NCI-H774 (cell line): Measurements from ENCODE around the gene EHHADH.
"Not testable (repeated sequence)": the region's sequence is repeated elsewhere in the genome, so short reads cannot be mapped to it uniquely, and the experiment has no call there.

ENCODE experiments used
- DNase-seq: peaks from one replicate; lab custom pipeline; 2025; lab: John Stamatoyannopoulos, UW

The EHHADH gene

DNA sequence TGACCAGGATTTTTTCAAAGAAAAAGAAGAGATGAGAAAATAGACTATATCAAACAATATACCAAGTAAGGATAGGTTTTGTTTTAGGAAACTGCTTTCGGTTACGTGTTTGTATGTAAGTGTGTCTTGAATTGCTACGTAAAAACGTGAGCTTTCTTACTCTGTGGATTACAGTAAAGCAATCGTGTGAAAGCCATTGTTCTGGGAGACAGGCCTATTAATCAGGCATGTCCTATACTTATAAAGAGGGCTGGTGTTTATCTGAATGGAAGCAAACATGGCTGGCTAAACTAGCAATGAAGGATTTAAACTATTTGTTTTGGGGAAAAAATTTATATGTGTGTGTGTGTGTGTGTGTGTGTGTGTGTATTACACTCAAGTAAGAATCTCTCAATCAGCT lies 2.6 kb downstream of the EHHADH start:
- DNase-seq = peak; percentile 74

DNA sequence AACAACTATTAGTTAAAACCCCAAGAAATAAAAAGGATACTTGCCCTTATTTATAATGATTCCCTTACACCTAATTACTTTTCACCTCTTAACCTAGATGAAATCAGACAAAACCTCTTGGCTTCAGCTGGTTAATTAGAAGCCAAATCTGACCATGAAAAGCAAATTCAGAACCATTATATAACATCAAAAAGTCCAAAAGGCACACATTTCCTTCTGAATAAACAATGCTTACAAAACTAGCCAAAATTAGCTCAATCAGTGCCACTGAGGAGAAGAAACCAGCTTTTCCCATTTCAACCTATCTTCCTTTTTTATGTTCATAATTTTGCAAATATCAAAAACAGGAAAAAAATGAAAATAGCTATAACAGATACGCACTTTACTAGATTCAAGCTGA lies 3.2 kb downstream of the EHHADH start:
- DNase-seq = no peak

DNA sequence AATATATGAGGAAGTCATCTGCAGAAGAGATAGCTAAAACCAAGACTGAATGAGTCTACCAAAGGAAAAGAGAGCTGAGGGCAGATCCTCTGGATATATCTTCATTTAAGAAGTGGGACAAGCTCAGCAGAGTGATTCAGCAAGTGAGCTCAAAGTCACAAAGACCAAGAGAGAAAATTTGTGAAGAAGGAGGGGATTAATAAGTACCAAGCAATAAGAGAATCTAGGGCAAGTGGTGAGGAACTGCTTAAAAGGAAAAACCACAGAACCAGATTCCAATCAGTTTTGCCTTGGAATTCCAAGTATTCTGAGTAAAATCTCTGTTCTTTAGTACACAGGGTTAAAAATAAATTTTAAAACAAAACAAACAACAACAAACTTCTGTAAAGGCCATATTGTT lies 3.6 kb downstream of the EHHADH start:
- DNase-seq = no peak

DNA sequence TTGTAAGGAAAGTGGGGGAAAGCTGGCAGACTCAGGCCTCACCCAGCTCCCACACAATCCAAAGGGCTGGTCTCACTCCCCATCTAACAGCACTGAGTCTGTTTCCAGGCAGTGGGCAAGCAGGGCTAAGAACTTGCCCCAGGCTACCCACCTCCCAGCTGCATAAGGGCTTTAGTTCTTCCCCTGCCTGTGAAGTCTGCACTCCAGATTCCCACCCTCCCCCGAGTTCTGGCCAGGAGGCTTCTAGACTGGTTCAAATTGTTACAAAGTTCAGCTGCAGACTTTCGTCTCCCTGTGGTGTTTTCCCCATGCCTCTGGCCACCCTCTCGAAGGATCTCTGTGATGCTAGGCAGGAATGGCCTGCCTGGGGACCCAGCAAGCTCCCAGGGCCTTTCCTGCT lies 11.2 kb downstream of the EHHADH start:
- DNase-seq = no peak

DNA sequence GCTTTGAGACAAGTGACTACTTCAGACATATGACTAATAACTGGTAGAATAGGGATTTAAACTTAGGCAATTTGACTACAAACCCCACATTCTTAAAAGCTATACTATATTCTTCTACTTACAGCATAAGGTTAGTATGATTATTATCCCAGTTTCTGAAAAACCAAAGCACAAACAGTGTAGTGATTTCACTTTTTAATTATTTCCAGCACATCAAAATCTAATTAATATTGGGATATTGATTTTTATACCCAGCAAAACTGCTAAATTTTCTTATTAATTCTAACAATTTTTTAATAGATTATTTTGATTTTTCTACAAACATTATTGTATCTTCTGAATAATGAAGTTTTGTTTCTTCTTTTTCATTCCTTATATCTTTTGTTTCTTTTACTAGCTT lies 16.9 kb downstream of the EHHADH start:
- DNase-seq = no peak

DNA sequence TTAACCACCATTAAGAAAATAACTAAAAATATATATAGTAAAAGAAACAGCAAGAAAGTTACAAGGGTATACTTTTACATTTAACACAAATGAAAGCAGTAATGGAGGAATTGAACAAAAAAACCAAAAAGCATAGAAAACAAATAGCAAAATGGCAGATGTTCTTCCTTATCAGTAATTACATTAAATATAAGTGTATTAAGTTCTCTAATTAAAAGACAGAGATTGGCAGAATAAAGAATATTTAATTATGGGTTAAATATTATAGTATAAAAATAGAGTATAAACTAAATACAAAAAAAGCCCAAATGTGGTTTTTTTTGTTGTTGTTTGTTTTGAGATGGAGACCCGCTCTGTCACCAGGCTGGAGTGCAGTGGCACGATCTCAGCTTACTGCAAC lies 20.5 kb downstream of the EHHADH start:
- DNase-seq = no peak

DNA sequence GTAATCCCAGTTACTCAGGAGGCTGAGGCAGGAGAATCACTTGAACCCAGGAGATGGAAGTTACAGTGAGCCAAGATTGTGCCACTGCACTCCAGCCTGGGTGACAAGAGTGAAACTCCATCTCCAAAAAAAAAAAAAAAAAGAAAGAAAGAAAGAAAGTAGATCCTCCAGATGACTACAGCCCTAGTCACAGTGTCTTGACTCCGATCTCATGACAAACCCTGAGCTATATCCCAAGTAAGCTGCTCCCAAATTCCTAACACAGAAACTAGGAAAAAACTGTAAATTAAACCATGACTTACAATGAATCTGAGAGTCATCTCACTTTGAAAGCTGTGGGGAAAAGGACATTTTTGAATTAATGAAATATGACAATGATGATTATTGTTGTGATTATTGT lies 27.3 kb downstream of the EHHADH start:
- DNase-seq = not testable (repeated sequence)

DNA sequence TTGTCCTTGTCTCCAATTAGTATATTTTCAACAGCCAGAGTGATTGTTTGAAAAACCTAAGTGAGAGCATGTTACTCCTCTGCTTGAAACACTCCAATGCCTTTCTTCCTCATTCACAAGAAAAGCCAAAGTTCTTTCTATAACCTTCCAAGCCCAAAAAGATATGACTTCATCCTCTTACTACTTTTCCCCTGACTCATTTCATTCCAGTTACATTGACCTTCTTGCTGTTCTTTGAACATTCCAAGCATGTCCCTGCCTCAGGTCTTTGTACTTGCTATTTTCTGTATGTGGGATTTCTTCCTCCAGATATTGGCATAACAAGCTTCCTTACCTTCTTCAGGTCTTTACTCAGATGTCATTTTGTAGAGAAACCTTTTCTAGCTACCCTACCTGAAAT lies 28.3 kb downstream of the EHHADH start:
- no peak for DNase-seq

DNA sequence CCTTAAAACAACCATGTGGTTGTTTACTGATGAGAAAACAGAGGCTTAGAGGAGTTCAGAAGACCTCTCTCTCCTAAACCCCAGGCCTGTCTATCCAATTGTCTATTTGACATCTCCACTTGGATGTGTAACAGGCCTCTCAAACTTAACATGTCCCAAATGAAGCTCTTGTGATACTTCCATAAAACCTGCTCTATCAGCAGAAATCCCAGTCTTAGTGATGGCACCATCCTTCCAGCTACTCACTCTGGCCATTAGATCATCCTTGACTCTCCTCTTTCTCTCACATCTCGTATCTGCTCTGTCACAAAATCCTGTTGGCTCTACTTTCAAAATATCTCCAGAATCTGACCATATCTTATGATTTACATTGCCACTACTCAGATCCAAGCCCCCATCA lies 28.8 kb downstream of the EHHADH start:
- DNase-seq = no peak

DNA sequence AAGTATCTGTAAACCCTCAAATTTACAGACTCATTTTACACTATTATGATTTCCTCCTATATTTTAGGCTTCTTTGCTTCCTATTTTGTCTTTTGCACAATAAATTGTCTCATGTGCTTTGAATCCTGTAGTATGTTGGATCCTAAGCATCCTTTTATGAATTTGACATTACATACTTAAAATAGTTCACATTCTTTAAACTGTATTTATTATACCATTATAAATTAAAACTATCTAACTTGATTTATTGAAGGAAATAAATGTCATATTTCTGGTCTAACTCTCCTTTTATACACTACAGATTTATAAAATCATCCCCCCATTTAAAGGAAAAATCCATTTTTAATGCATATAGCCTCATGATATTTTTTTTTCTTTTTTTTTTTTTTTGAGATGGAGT lies 32.6 kb downstream of the EHHADH start:
- no peak for DNase-seq

DNA sequence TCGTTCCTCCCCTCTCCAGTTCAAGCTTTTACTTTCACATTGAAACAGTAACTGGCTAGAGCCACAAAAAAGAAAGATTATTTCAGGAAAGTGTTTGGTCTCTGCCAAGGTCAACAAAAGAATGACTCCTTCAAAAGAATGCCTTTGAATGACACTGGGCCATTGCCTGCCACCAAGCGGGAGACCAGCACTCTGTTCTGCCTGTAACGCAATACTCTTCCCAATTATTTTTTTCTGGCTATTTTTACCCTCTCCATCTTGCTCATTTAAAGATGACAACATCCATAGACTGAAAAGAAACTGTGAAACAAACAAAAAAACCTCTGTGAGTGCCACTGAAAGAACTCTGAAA lies 37.3 kb downstream of the EHHADH start:
- DNase-seq = no peak

DNA sequence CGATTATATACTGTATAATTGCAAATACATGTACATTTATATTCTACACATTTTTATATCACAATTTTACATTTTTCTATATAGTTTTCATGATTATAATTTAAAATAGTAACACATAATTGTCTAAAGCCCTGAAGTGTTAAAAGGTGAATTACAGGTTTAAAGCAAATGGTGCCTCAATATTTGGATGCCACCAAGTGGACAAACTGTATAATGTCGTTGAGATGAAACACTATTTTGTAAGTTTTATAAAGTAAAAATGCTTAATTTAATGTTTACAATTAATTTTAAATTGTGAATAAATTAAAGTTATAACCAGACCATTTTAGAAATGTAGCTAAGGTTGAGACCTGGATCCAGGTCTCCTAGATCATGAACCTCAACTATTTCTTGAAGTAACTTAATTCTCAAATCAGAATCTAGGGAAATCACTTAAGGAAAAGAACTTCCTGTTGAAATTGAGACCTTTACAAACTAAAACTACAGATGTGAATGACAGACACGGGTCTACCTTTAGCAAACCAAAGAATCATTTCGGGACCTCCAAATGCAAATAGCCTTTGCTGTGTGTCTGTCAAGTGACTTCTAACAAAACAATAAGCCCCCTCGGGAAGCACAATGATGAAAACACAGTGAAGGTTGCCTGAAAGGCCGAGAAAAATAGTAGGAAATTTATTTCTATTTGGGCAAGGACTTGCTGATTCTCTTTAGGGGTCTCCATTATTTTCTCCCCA lies 37.8 kb downstream of the EHHADH start:
- DNase-seq = peak; percentile 34

DNA sequence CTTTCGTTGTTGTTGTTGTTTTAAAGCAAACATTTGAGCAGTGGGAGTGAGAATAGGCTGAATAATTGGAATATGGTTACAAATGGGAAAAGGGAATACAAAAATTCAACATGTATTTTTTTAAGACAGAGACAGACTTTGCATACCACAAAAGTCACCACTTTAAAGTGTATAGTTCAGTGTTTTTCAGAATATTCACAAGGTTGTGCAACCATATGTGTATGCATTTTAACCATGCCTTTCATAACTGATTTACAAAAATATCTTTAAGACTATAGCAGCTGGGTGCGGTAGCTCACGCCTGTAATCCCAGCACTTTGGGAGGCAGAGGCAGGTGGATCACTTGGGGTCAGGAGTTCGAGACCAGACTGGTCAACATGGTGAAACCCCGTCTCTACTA lies 41.3 kb downstream of the EHHADH start:
- DNase-seq = no peak

DNA sequence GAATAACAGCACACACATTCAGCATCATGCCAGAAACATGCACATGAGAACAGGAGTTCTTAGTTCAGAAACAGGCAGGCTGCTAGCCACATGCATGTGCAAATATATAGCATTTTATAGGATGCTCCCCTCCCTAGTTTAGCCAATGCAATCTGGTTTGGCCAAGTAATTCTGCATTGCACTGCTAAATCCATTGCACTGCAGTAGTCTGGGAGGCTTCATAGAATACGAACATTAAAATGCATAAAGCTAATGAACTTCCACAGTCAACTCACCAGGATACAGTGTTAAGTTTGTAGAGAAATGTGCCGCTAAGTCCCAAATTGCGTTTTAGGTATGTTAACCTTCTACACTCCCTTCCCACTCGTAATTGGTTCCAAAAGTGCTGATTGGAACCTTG lies 41.8 kb downstream of the EHHADH start:
- DNase-seq = no peak

DNA sequence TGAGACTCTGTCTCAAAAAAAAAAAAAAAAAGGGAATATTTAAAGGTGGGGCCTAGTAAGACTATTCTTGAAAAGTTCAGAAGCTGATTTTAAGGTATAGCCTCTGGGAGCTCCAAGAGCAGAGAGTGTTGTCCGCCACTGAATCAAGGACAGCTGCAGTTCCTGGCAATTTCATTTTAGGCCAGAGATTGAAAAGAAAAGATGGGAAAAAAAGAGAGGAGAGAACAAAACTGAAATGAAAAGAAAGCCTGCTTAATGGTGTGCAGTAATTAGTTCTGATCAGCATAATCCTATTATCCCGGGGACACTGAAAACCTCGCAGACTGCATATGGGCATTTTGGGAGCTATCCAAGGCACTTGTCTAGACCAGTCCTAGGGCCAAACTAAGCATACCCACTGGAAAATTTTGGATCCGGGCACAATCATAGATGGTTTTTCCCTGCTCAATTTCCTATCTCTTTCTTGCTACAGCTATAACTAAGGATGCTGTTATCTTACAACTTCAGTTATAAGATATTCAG lies 43.2 kb downstream of the EHHADH start:
- no peak for DNase-seq

DNA sequence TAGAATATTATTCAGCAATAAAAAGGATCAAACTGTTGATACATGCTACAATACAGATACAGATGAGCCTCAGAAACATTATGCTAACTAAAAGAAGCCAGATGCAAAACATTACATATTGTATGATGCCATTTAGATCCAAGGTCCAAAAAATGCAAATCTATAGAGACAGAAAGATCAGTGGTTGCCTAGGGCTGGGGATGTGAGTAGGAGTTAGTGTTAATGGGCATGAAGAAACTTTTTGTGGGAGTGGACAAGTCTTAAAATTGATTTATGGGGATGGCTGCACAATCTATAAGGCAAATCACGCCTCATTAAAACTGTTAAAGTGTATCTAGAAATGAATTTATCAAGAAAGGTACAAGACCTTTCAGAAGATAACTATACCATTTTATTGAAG lies 45.0 kb downstream of the EHHADH start:
- no peak for DNase-seq

DNA sequence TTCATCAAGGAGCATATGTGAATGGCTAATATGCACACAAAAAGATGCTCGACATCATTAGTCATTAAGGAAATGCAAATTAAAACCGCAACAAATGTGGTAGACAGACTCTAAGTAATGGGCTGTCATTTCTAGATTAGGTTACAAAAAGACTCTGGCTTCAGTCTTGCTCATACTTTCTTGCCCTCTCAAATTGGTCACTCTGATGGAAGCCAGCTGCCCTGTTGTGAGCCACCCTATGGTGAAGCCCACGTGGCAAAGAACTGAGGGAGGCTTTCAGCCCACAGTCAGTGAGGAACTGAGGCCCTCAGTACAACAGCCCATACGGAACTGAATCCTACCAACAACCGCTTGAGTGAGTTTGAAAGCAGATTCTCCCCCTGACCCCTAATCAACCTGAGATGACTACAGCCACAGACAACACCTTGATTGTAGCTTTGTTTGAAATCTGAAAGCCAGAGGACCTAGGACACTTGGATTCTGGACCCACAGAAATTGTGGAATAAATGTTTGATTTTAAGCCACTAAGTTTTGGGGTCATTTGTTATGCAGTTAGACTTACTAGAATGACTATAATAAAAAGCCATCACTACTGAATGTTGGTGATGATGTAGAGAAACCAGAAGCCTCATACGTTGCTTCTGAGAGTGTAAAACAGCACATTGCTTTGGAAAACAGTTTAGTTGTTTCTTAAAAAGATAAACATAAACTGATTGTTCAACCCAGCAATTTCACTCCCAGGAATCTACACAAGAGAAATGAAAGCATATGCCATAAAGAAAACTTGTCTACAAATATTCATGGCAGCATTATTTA lies 45.7 kb downstream of the EHHADH start:
- DNase-seq = no peak

DNA sequence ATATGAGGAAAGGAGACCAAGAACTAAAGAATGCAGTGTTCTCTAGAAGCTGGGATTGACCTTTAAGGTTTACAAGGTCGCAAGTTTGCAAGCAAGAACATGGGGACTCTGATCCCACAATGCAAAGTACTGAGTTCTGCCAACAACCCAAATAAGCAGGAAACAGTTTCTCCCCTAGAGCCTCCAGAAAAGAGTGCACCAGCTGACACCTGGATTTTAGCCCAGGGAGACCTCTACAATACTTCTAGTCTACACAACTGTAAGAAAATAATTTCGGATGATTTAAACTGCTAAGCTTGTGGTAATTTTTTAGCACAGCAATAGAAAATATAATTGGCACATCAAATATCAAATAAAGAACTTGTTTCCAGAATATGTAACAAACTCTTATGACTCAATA lies 46.4 kb downstream of the EHHADH start:
- no peak for DNase-seq

DNA sequence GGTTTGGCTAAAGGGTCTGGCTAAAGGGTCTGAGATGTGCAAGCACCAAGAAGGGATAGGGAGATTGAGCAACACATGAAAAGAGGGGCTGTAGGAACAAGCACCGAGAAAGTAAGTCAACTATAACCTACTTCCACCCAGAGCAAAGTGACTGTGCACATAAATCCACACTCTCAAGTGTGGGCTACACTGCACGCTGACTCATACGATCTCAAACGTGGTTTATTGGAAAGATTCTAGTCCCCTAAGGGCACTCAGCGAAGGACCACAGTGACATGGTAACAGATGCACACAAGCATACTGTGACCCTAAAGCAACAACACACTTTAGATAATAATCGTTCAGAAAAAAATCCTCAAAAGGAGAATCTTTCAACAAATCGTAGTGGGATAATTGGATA lies 48.0 kb downstream of the EHHADH start:
- no peak for DNase-seq

DNA sequence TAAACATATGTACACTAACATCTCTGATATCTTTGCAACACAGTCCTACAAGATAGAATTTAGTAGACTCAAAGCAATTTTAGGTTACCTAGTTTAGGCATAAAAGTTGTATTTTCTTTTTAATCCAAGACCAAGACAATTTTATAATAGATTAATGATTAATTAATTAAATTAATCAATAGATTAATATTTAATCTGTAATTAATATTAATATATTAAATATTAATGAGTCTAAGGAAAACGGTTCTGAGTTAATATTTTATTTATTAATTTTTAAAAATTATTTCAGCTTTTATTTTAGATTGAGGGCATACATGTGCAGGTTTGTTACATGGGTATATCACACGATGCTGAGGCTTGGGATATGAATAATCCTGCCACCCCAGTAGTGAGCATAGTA lies 49.0 kb downstream of the EHHADH start:
- DNase-seq = no peak

DNA sequence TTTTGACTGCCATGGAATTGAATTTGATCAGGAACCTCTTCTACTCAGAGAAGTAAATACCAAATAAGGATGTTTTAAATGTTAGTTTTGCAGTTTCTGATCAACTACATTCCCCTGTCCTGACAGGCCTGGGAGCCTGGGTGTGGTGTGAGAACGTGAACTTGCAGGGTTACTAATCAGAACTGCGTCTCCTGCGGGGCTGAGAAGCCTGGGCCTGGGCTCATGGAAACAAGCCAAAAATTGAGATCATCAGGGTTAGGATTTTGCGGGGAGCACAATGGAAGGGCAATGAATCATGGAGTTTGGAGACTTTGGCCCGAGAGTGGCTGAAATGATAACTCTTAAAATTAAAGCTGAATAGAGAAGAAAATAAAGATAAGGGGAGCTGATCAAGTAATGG lies 53.2 kb downstream of the EHHADH start:
- no peak for DNase-seq

DNA sequence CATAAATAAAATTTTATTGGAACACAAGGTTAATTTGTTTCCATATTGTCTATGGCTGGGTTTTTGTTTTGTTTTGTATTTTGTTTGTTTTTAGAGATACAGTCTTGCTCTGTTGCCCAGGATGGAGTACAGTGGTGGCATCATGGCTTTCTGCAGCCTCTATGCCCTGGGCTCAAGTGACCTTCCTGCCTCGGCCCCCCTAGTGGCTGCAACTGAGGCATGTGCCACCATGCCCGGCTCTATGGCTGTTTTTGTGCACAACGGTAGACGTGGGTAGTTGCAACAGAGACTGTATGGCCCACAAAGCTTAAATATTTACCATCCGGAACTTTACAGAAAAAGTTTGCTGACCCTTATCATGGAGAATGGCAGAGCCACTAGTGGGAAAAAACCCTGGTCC lies 54.2 kb downstream of the EHHADH start:
- DNase-seq = no peak

DNA sequence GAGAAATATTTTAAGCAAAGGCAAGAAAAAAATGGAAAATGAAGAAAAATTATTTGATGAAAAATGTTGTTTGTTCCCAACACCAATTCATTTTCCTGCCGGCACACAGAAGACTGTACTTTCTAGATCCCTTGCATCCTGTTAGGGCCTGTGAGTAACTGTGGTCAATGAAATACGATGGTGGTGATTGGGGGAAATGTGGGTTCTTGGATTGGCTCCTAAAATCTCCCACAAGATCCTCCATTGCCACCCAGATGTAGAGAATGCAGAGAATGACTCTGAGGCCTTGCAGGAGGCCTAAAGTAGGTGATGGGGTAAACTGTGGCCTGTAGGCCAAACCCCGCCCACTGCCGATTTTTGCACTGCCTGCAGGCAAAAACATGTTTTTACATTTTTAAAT lies 54.6 kb downstream of the EHHADH start:
- DNase-seq = no peak

DNA sequence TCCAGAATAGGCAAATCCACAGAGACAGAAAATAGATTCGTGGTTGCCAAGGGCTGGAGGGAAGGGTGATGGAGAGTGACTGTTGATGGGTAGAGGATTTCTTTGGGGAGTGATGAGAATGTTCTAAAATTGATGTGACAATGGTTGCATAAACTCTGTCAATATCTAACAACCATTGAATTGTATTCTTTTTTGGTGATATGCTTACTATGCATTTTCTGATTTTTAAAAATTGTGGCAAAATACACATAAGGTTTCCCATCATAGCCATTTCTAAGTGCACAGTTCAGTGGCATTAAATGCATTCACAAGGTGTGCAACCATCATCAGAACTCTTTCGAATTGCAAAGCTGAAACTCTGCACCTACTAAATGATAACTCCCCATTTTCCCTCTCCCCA lies 56.8 kb downstream of the EHHADH start:
- DNase-seq = no peak
